Esophagus (tissue), 2 donors: ENCODE results near the gene VSNL1. TPM values are rescaled to one million over a fixed set of nuclear protein-coding genes. Genes with fewer than 3 reads are reported as not detected.
"Not testable (repeated sequence)": the region's sequence is repeated elsewhere in the genome, so short reads cannot be mapped to it uniquely, and the experiment has no call there.

Experiments
- H3K27ac ChIP-seq, 2 donors: one replicate each; pipeline ENCODE4 v1.5.1; 2013; ENCODE audit warnings: low read depth in 2 of 2, mild to moderate bottlenecking in 2 of 2, inconsistent platforms in 1 of 2, low read length in 1 of 2, moderate library complexity in 1 of 2
- H3K27me3 ChIP-seq, 2 donors: one replicate each; pipeline ENCODE4 v1.6.1; 2013; ENCODE audit warnings: low read length in 2 of 2, control low read depth in 1 of 2, mild to moderate bottlenecking in 1 of 2; ENCODE audit not compliant: insufficient read depth in 2 of 2, control insufficient read depth in 1 of 2
- H3K36me3 ChIP-seq, 2 donors: one replicate each; pipeline ENCODE4 v1.6.1; 2013; ENCODE audit warnings: low read length in 1 of 2; ENCODE audit not compliant: control insufficient read depth in 2 of 2, insufficient read depth in 2 of 2
- H3K4me1 ChIP-seq, 2 donors: one replicate each; pipeline ENCODE4 v1.6.1; 2013; ENCODE audit warnings: low read length in 1 of 2; ENCODE audit not compliant: control insufficient read depth in 2 of 2, insufficient read depth in 2 of 2
- H3K4me3 ChIP-seq, 2 donors: one replicate each; pipeline ENCODE4 v1.5.1; 2013; ENCODE audit warnings: low read length in 2 of 2, mild to moderate bottlenecking in 2 of 2, low read depth in 1 of 2, moderate library complexity in 1 of 2
- H3K9me3 ChIP-seq, 2 donors: one replicate each; pipeline ENCODE4 v1.6.1; 2013; ENCODE audit warnings: mild to moderate bottlenecking in 2 of 2, low read depth in 1 of 2, low read length in 1 of 2, moderate library complexity in 1 of 2; ENCODE audit not compliant: control insufficient read depth in 2 of 2, insufficient read depth in 1 of 2
- WGBS, 2 donors: extraction: QIAGEN DNeasy Blood & Tissue Kit; methylation state at CpG; one replicate each; pipeline ENCODE4 v1.1.7; 2013; 5-methylcytosine and 5-hydroxymethylcytosine counted together
- polyA plus RNA-seq, 2 donors: library from polyadenylated mRNA; stranded (reverse); fragments of 200-250 nt; gene quantifications; one replicate each; pipeline ENCODE4 v1.2.3, GENCODE V29; 2013
- donor health status: healthy with polysubstance abuse.
- donor health status: Bipolar disorder and iron deficiency.

Gene VSNL1
- polyA plus RNA-seq, 2 donors: 35.7 to 47.2 TPM

- Histone ChIP-seq H3K4me3 (no peak overlapping the region), H3K9me3 (no peaks in the 10 kb centered on the region), H3K27me3 (no peaks in the 10 kb centered on the region), H3K36me3 (no peaks in the 10 kb centered on the region), H3K4me1 (no peaks in the 10 kb centered on the region), H3K27ac (no peak overlapping the region)
- WGBS, 2 donors: 66 to 67% methylated on average over 2 of the region's 2 CpGs
Observed at GRCh38 chr2:17550907-17551306, 10.4 kb downstream of the VSNL1 start.

GRCh38 chr2:17555150-17555549 is 14.7 kb downstream of the VSNL1 start:
- Histone ChIP-seq H3K36me3 (no peaks in the 10 kb centered on the region), H3K9me3 (no peaks in the 10 kb centered on the region), H3K27ac (no peak overlapping the region), H3K4me1 (no peaks in the 10 kb centered on the region), H3K4me3 (no peak overlapping the region), H3K27me3 (no peaks in the 10 kb centered on the region)
- WGBS, 2 donors: 70 to 81% methylated on average over 1 of the region's 1 CpG

GRCh38 chr2:17557596-17557995 is 17.1 kb downstream of the VSNL1 start:
- H3K4me1 ChIP-seq: no peaks in the 10 kb centered on the region

GRCh38 chr2:17558053-17558452 is 17.6 kb downstream of the VSNL1 start:
- no peaks in the 10 kb centered on the region for H3K4me1 ChIP-seq
- no peak overlapping the region for H3K4me3 ChIP-seq
- no peaks in the 10 kb centered on the region for H3K36me3 ChIP-seq
- peak overlapping the region; percentile 35 to 53 for H3K27ac ChIP-seq
- no peaks in the 10 kb centered on the region for H3K27me3 ChIP-seq
- H3K9me3 ChIP-seq: no peaks in the 10 kb centered on the region

More at GRCh38 chr2:17557596-17557995, 17.1 kb downstream of the VSNL1 start:
- WGBS, 2 donors: 33 to 34% methylated on average over 5 of the region's 5 CpGs
- Histone ChIP-seq H3K9me3 (no peaks in the 10 kb centered on the region), H3K4me3 (no peak overlapping the region), H3K27ac (peak overlapping the region; percentile 35 to 53), H3K27me3 (no peaks in the 10 kb centered on the region), H3K36me3 (no peaks in the 10 kb centered on the region)

- H3K4me1 ChIP-seq: no peaks in the 10 kb centered on the region
- H3K36me3 ChIP-seq: no peaks in the 10 kb centered on the region
- 88 to 89% methylated on average over 3 of the region's 3 CpGs for WGBS, 2 donors
- no peak overlapping the region for H3K27ac ChIP-seq
- no peaks in the 10 kb centered on the region for H3K9me3 ChIP-seq
- no peak overlapping the region for H3K4me3 ChIP-seq
- H3K27me3 ChIP-seq: no peaks in the 10 kb centered on the region
Observed at GRCh38 chr2:17558878-17559277, 18.4 kb downstream of the VSNL1 start.

- not testable (repeated sequence) for H3K27me3 ChIP-seq, H3K36me3 ChIP-seq, H3K4me3 ChIP-seq, H3K27ac ChIP-seq, H3K4me1 ChIP-seq, H3K9me3 ChIP-seq
- 85 to 91% methylated on average over 3 of the region's 3 CpGs for WGBS, 2 donors
Observed at GRCh38 chr2:17565726-17566125, 25.2 kb downstream of the VSNL1 start.

GRCh38 chr2:17571681-17572080 is 31.2 kb downstream of the VSNL1 start:
- H3K4me1 ChIP-seq: peaks cover 0 to 2% of the 10 kb centered on the region in 2 donors
- H3K4me3 ChIP-seq: no peak overlapping the region
- 52 to 57% methylated on average over 1 of the region's 1 CpG for WGBS, 2 donors
- no peaks in the 10 kb centered on the region for H3K9me3 ChIP-seq
- H3K27me3 ChIP-seq: no peaks in the 10 kb centered on the region
- H3K27ac ChIP-seq: no peak overlapping the region
- no peaks in the 10 kb centered on the region for H3K36me3 ChIP-seq

- no peaks in the 10 kb centered on the region for H3K27me3 ChIP-seq
- H3K27ac ChIP-seq: peak overlapping the region in 1 of 2 donors; percentile 22
- WGBS, 2 donors: 76 to 79% methylated on average over 3 of the region's 3 CpGs
- no peaks in the 10 kb centered on the region for H3K36me3 ChIP-seq
- no peaks in the 10 kb centered on the region for H3K9me3 ChIP-seq
- no peak overlapping the region for H3K4me3 ChIP-seq
- H3K4me1 ChIP-seq: peaks cover 0 to 2% of the 10 kb centered on the region in 2 donors
Observed at GRCh38 chr2:17573085-17573803, 32.7 kb downstream of the VSNL1 start.

- peaks cover 0 to 2% of the 10 kb centered on the region in 2 donors for H3K4me1 ChIP-seq
- no peaks in the 10 kb centered on the region for H3K27me3 ChIP-seq
- H3K36me3 ChIP-seq: no peaks in the 10 kb centered on the region
- no peak overlapping the region for H3K4me3 ChIP-seq
- peak overlapping the region; percentile 22 to 60 for H3K27ac ChIP-seq
- H3K9me3 ChIP-seq: no peaks in the 10 kb centered on the region
- WGBS, 2 donors: 53 to 57% methylated on average over 3 of the region's 3 CpGs
Observed at GRCh38 chr2:17573804-17574175, 33.3 kb downstream of the VSNL1 start.

- H3K9me3 ChIP-seq: no peaks in the 10 kb centered on the region
- H3K27me3 ChIP-seq: no peaks in the 10 kb centered on the region
- peak overlapping the region; percentile 11 to 22 for H3K27ac ChIP-seq
- H3K4me1 ChIP-seq: peaks cover 0 to 2% of the 10 kb centered on the region in 2 donors
- WGBS, 2 donors: 74 to 80% methylated on average over 3 of the region's 3 CpGs
- no peak overlapping the region for H3K4me3 ChIP-seq
- H3K36me3 ChIP-seq: no peaks in the 10 kb centered on the region
Observed at GRCh38 chr2:17574406-17575073, 34.0 kb downstream of the VSNL1 start.
